ENCODE measurements around the gene HRH2.

Gene HRH2

GRCh38 chr5:175664723-175665122, 6.9 kb downstream of the HRH2 start:
- no peaks in the 10 kb centered on the region for H3K4me1 ChIP-seq (ENCODE audit: insufficient read depth, low read length, severe bottlenecking)
- no peaks in the 10 kb centered on the region for H3K9me2 ChIP-seq (ENCODE audit: low read depth, low read length)
- no peaks in the 10 kb centered on the region for H4K20me1 ChIP-seq (ENCODE audit: insufficient read depth, low read length)
- H3K79me2 ChIP-seq (ENCODE audit: insufficient read depth, low read length) = no peaks in the 10 kb centered on the region
- no peaks in the 10 kb centered on the region for H3F3A ChIP-seq (ENCODE audit: insufficient read depth, low read length)
- H3K4me2 ChIP-seq (ENCODE audit: low read length) = no peak overlapping the region
- no peak overlapping the region for H3K9ac ChIP-seq (ENCODE audit: low read length)
- 0 out of 2 replicates have a peak, but pooled peaks cover 4% of the 10 kb centered on the region for H3K27me3 ChIP-seq (ENCODE audit: insufficient read depth, low read length)
- no peak overlapping the region for H2AFZ ChIP-seq (ENCODE audit: low read length)
- H3K27ac ChIP-seq (ENCODE audit: low read depth, low read length, poor library complexity, severe bottlenecking) = no peak overlapping the region
- H3K9me3 ChIP-seq (ENCODE audit: low read length) = no peaks in the 10 kb centered on the region
- H3K4me3 ChIP-seq (ENCODE audit: low read depth, low read length, poor library complexity, severe bottlenecking) = no peak overlapping the region
- no peaks in the 10 kb centered on the region for H3K36me3 ChIP-seq (ENCODE audit: insufficient read depth, low read length)
- no peak for TF ChIP-seq CTCF (IDR thresholded peaks at IDR 0.05; ENCODE audit: low read length)
- TF ChIP-seq EZH2 (IDR thresholded peaks at IDR 0.05; ENCODE audit: borderline replicate concordance, low read length) = no peak

- no peak overlapping the region for H3K4me2 ChIP-seq (ENCODE audit: low read length)
- no peaks in the 10 kb centered on the region for H3F3A ChIP-seq (ENCODE audit: insufficient read depth, low read length)
Observed at GRCh38 chr5:175666216-175666615, 8.3 kb downstream of the HRH2 start.

GRCh38 chr5:175668006-175668405, 10.1 kb downstream of the HRH2 start:
- Histone ChIP-seq H3K4me2 (ENCODE audit: low read length) (no peak overlapping the region), H3K27ac (ENCODE audit: low read depth, low read length, poor library complexity, severe bottlenecking) (no peak overlapping the region), H3K4me3 (ENCODE audit: low read depth, low read length, poor library complexity, severe bottlenecking) (no peak overlapping the region), H3K36me3 (ENCODE audit: insufficient read depth, low read length) (no peaks in the 10 kb centered on the region), H4K20me1 (ENCODE audit: insufficient read depth, low read length) (no peaks in the 10 kb centered on the region), H3K9me2 (ENCODE audit: low read depth, low read length) (no peaks in the 10 kb centered on the region), H3K79me2 (ENCODE audit: insufficient read depth, low read length) (no peaks in the 10 kb centered on the region), H3K4me1 (ENCODE audit: insufficient read depth, low read length, severe bottlenecking) (no peaks in the 10 kb centered on the region), H3F3A (ENCODE audit: insufficient read depth, low read length) (no peaks in the 10 kb centered on the region), H2AFZ (ENCODE audit: low read length) (no peak overlapping the region), H3K27me3 (ENCODE audit: insufficient read depth, low read length) (0 out of 2 replicates have a peak, but pooled peaks cover 4% of the 10 kb centered on the region), H3K9me3 (ENCODE audit: low read length) (no peaks in the 10 kb centered on the region), H3K9ac (ENCODE audit: low read length) (no peak overlapping the region)
- TF ChIP-seq CTCF (IDR thresholded peaks at IDR 0.05; ENCODE audit: low read length) = no peak
- TF ChIP-seq EZH2 (IDR thresholded peaks at IDR 0.05; ENCODE audit: borderline replicate concordance, low read length) = no peak

More at GRCh38 chr5:175666216-175666615, 8.3 kb downstream of the HRH2 start:
- H2AFZ ChIP-seq (ENCODE audit: low read length) = no peak overlapping the region
- no peak overlapping the region for H3K27ac ChIP-seq (ENCODE audit: low read depth, low read length, poor library complexity, severe bottlenecking)
- no peaks in the 10 kb centered on the region for H4K20me1 ChIP-seq (ENCODE audit: insufficient read depth, low read length)
- 0 out of 2 replicates have a peak, but pooled peaks cover 4% of the 10 kb centered on the region for H3K27me3 ChIP-seq (ENCODE audit: insufficient read depth, low read length)
- no peak overlapping the region for H3K9ac ChIP-seq (ENCODE audit: low read length)
- no peaks in the 10 kb centered on the region for H3K9me3 ChIP-seq (ENCODE audit: low read length)
- TF ChIP-seq CTCF (IDR thresholded peaks at IDR 0.05; ENCODE audit: low read length) (no peak), EZH2 (IDR thresholded peaks at IDR 0.05; ENCODE audit: borderline replicate concordance, low read length) (no peak)
- no peak overlapping the region for H3K4me3 ChIP-seq (ENCODE audit: low read depth, low read length, poor library complexity, severe bottlenecking)
- no peaks in the 10 kb centered on the region for H3K4me1 ChIP-seq (ENCODE audit: insufficient read depth, low read length, severe bottlenecking)
- H3K36me3 ChIP-seq (ENCODE audit: insufficient read depth, low read length) = no peaks in the 10 kb centered on the region
- H3K9me2 ChIP-seq (ENCODE audit: low read depth, low read length) = no peaks in the 10 kb centered on the region
- no peaks in the 10 kb centered on the region for H3K79me2 ChIP-seq (ENCODE audit: insufficient read depth, low read length)

Measured in OCI-LY1 (cell line).